Kidney epithelial cell (primary cell): ENCODE data around the gene DNAJC7. TPM values are rescaled to one million over a fixed set of nuclear protein-coding genes. Genes with fewer than 3 reads are reported as not detected.
A peak's percentile ranks its signal among the peaks of the same experiment; 100 is the strongest.

ENCODE experiments used
- DNase-seq: peaks from one replicate; pipeline ENCODE4 v3.0.0-alpha.2; 2010; ENCODE audit warnings: low read depth
- H3K27me3 ChIP-seq: 2 replicates; pipeline ENCODE4 v1.6.0; 2011; ENCODE audit warnings: low read length; ENCODE audit not compliant: control insufficient read depth, insufficient read depth
- H3K36me3 ChIP-seq: 2 replicates; pipeline ENCODE4 v1.5.1; 2011; ENCODE audit warnings: low read length; ENCODE audit not compliant: control insufficient read depth, insufficient read depth
- H3K4me3 ChIP-seq: 2 replicates; pipeline ENCODE4 v1.5.1; 2011; ENCODE audit warnings: low read depth, mild to moderate bottlenecking, control low read depth, low read length
- total RNA-seq: library from RNA; depleted of rRNA; stranded (reverse); fragments of >200 nt; gene quantifications from 2 replicates; pipeline ENCODE4 v1.2.3, GENCODE V29; 2015
- TF ChIP-seq, protein P1 (sequence below): IDR thresholded peaks from 2 replicates; pipeline ENCODE4 v1.5.1; 2011; ENCODE audit warnings: mild to moderate bottlenecking, moderate library complexity, low read length, control low read depth, inconsistent platforms; ENCODE audit not compliant: insufficient read depth, poor library complexity, severe bottlenecking

The DNAJC7 gene
- total RNA-seq, 1 donor from 2014 or later, result 73.5 TPM

DNA sequence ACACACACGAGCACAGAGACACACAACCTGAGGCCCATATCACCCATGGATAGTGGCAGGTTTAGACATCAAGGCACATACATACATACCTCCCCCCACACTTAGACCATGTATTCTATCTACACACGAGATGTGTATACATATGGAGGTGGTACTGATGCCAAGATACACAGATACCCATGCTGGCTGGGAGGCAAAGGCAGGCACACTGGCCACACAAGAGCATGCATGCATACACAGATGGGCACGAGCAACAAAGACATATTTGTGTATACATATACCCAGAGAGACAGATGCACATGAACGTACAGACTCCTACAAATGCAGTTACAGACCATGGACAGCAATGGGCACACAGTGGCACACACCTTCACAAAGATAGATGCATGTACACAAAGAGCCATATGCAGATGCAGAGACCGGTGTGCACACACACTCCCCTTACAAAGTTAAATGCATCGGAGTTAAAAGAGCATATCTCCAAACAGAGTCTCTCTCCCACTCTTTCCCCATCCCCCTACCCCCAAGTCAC, 35.2 kb upstream of the DNAJC7 start:
- TF ChIP-seq, protein P1, sequence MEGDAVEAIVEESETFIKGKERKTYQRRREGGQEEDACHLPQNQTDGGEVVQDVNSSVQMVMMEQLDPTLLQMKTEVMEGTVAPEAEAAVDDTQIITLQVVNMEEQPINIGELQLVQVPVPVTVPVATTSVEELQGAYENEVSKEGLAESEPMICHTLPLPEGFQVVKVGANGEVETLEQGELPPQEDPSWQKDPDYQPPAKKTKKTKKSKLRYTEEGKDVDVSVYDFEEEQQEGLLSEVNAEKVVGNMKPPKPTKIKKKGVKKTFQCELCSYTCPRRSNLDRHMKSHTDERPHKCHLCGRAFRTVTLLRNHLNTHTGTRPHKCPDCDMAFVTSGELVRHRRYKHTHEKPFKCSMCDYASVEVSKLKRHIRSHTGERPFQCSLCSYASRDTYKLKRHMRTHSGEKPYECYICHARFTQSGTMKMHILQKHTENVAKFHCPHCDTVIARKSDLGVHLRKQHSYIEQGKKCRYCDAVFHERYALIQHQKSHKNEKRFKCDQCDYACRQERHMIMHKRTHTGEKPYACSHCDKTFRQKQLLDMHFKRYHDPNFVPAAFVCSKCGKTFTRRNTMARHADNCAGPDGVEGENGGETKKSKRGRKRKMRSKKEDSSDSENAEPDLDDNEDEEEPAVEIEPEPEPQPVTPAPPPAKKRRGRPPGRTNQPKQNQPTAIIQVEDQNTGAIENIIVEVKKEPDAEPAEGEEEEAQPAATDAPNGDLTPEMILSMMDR, result no peak
- Histone ChIP-seq H3K36me3 (no peaks in the 10 kb centered on the region), H3K4me3 (no peak overlapping the region), H3K27me3 (peaks cover 39% of the 10 kb centered on the region)
- no peak for DNase-seq

DNA sequence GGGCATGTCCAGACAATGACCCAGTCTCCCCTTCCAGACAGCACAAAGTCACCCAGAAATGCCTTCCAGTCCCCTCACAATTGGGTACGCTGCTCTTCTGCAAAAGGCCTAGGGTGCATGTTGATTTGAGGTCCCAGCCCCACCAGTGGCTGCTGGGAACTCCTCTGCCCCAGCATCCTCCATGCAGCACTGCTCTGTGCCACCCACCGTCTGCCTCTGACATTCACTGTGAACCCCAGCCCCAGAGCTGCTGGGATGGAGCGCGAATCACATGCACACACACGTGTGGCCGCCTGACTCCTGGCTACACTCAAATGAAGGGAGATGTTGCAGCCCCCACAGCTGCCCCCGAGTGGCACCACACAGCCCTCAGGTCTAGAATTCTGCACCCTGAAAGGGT, 34.4 kb upstream of the DNAJC7 start:
- Histone ChIP-seq H3K36me3 (no peaks in the 10 kb centered on the region), H3K4me3 (no peak overlapping the region), H3K27me3 (peaks cover 39% of the 10 kb centered on the region)
- TF ChIP-seq, protein P1, result no peak
- DNase-seq, result no peak

DNA sequence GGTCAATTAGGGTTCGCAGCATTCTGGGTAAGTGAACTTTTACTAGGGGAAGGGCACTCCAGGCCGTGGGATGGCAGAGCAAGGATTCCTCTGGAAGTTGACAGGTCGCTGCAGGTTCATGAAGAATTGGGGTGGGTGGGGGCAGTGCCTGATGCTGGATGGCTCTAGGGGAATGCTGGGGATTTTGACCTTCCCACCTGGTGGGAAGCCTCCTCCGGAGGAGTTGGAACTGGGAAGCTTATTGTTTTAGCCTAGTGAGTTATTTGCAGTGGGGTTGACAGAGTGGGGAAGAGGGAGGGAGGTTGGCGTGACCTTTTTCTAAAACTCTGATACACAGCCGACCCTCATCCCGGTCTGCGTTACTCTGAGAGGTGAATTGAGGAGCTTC, 33.8 kb upstream of the DNAJC7 start:
- Histone ChIP-seq H3K27me3 (peaks cover 36% of the 10 kb centered on the region), H3K4me3 (no peak overlapping the region), H3K36me3 (no peaks in the 10 kb centered on the region)
- TF ChIP-seq, protein P1, result no peak
- DNase-seq, result no peak

DNA sequence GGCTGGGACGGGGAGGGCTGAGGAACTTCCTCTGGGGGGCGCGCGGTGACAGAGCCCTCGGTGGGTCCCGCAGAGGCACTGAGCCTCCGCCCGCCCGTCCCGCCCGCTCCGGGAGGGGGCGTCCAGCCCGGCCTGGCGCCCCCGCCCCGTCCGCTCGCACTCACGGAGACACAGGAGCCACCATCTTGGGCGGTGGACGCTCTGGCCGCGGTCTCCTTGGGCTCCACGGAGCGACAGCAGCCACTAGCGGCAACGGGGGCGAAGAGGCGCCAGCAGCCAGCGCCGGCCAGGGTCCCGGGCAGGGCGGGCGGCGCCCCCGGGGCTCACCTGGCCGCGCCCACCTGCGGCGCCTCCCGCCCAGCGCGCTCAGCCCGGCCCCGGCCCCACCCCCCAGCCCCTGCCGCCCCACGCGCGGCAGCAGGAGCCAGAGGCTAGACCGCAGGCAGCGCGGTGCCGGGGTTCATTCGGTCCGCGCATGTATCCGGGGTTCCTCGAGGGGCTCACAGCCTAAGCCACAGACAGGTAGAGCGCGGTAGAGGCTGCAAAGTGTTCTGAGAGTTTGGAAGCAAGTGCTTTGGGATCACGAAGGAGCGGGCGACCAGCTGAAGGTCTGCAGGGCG, 33.3 kb upstream of the DNAJC7 start, which contains the start of gene C17orf113:
C17orf113 (minus strand) TSS at position 209 of the 620 bp plus-strand sequence. CDS start 7,225 bp downstream, outside the sequence.
- DNase-seq, result no peak
- TF ChIP-seq, protein P1, result no peak
- Histone ChIP-seq H3K36me3 (no peaks in the 10 kb centered on the region), H3K4me3 (peak within 1 kb of the TSS; percentile 53), H3K27me3 (peaks cover 33% of the 10 kb centered on the region)

DNA sequence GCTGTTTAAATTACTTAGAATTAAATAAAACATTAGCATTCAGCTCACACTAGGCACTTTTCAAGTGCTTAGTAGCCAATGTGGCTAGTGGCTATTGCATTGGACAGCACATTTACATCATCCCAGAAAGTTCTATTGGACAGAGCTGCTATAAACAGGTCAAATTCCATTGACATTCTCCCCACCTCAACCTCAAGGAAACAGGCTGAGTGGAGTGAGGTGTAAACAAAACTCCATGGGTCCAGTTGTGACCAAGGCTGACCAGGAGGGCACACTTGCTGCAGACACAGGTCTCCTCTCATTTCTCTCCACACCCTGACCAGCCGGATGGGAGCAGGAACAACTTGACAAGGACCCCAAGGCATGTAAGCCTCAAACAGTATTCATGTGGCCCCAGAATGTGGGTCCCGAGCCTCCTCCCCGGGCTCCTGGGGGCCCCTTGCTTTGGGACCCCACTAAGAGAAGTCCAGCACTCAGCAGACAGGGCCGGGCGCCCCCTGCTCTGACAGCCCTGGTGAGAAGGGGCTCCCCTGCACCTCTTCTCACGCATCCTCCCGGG, 32.7 kb upstream of the DNAJC7 start:
- TF ChIP-seq, protein P1, result no peak
- Histone ChIP-seq H3K36me3 (no peaks in the 10 kb centered on the region), H3K4me3 (peak overlapping the region; percentile 53), H3K27me3 (peaks cover 30% of the 10 kb centered on the region)
- no peak for DNase-seq
